GM12878 (cell line): Measurements from ENCODE around the gene RPS6KA2.

Source experiments
- CBX3 ChIP-seq: fragments of 200-600 bp; sonication (generic); IDR thresholded peaks from 2 replicates; pipeline ENCODE4 v1.6.1; 2016; ENCODE audit warnings: low read depth, borderline replicate concordance
- EGR1 ChIP-seq, 2 experiments: IDR thresholded peaks; 1 replicate in 1 of 2; 2 replicates in 1 of 2; pipeline ENCODE4 v1.6.1; 2011 to 2012; ENCODE audit warnings: low read depth in 2 of 2, low read length in 2 of 2, borderline replicate concordance in 1 of 2, mild to moderate bottlenecking in 1 of 2, moderate library complexity in 1 of 2
- EP300 ChIP-seq, 2 experiments: fragments of 150-350 bp in 1 of 2; IDR thresholded peaks; 2 replicates each; pipeline ENCODE4 v1.6.1; 2011 to 2012; ENCODE audit warnings: low read depth in 2 of 2, low read length in 2 of 2, borderline replicate concordance in 1 of 2, improper control_type of control experiment in 1 of 2, inconsistent platforms in 1 of 2; ENCODE audit not compliant: control insufficient read depth in 1 of 2
- HCFC1 ChIP-seq: fragments of 150-350 bp; IDR thresholded peaks from 2 replicates; pipeline ENCODE4 v1.6.1; 2014; ENCODE audit warnings: low read length
- JUND ChIP-seq: IDR thresholded peaks from 2 replicates; pipeline ENCODE4 v1.6.1; 2012; ENCODE audit warnings: low read depth, mild to moderate bottlenecking, low read length, improper control_type of control experiment, moderate library complexity
- KAT2A ChIP-seq: conservative IDR thresholded peaks from 2 replicates; pipeline ENCODE4 v1.6.1; 2011; ENCODE audit warnings: low read depth, low read length; ENCODE audit not compliant: control insufficient read depth
- NFYB ChIP-seq: IDR thresholded peaks from 2 replicates; pipeline ENCODE4 v1.6.1; 2011; ENCODE audit warnings: low read depth, mild to moderate bottlenecking, low read length, improper control_type of control experiment, moderate library complexity; ENCODE audit not compliant: insufficient read depth
- NRF1 ChIP-seq: conservative IDR thresholded peaks from 2 replicates; pipeline ENCODE4 v1.6.1; 2011; ENCODE audit warnings: mild to moderate bottlenecking, low read depth, low read length, improper control_type of control experiment
- POLR2A ChIP-seq: IDR thresholded peaks from 2 replicates; pipeline ENCODE4 v1.6.1; 2011; ENCODE audit warnings: low read depth, mild to moderate bottlenecking, low read length
- RAD21 ChIP-seq: IDR thresholded peaks from 2 replicates; pipeline ENCODE4 v1.6.1; 2011; ENCODE audit warnings: mild to moderate bottlenecking, low read depth, low read length, moderate library complexity; ENCODE audit not compliant: insufficient read depth
- STAT3 ChIP-seq: IDR thresholded peaks from 2 replicates; pipeline ENCODE4 v1.6.1; 2011; ENCODE audit warnings: low read depth, low read length, improper control_type of control experiment
- ZNF274 ChIP-seq: IDR thresholded peaks from one replicate; pipeline ENCODE4 v1.8.0; 2011; ENCODE audit not compliant: insufficient read length, insufficient read depth
- TF ChIP-seq, protein P1 (sequence below), 3 experiments: IDR thresholded peaks in 2 of 3; conservative IDR thresholded peaks in 1 of 3; 2 replicates each; pipeline ENCODE4 v1.5.1; 2011; ENCODE audit warnings: low read depth in 3 of 3, low read length in 3 of 3, mild to moderate bottlenecking in 3 of 3, control low read depth in 2 of 3, moderate library complexity in 2 of 3, inconsistent platforms in 1 of 3, mixed read lengths in 1 of 3; ENCODE audit not compliant: control insufficient read depth in 2 of 3, insufficient read depth in 1 of 3; ENCODE audit errors: extremely low read depth in 1 of 3

DNA sequence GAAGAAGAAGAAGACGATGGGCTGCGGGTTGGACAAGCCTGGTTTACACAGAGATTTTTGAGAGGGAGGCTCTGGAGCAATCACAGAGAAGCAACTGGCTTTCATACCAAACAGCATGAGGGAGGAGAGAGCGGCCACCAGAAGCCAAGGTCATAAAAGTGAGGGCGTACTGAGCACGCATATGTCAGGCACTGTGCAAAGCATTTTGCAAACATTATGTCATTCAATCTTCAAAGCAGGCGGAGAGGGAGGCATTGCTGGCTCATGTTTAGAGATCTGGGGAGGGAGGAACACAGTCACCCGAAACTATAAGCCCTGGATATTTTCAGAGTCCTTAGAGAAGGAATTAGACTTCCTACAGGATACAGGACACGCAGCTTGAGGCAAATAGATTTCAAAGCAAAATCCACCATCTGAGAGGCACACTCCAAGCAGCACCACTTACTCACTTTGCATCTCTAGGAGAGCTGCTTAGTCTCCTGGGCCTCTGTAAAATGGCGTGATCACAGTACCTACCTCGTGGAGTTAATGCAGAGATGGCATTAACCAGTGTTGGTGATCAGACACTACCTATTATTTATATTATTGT lies 65.2 kb downstream of the RPS6KA2 start:
- no peak for TF ChIP-seq POLR2A
- TF ChIP-seq NRF1 = no peak
- TF ChIP-seq EP300 (IDR thresholded peaks at IDR 0.05; ENCODE audit: borderline replicate concordance in 1 of 2, control insufficient read depth in 1 of 2, low read depth in 2 of 2, low read length in 2 of 2) = no peak
- no peak for TF ChIP-seq NFYB
- TF ChIP-seq EGR1 (IDR thresholded peaks at IDR 0.05; ENCODE audit: borderline replicate concordance in 1 of 2, low read depth in 2 of 2, low read length in 2 of 2) = no peak
- no peak for TF ChIP-seq CBX3
- TF ChIP-seq RAD21 = no peak
- no peak for TF ChIP-seq ZNF274
- no peak for TF ChIP-seq JUND
- TF ChIP-seq, protein P1, sequence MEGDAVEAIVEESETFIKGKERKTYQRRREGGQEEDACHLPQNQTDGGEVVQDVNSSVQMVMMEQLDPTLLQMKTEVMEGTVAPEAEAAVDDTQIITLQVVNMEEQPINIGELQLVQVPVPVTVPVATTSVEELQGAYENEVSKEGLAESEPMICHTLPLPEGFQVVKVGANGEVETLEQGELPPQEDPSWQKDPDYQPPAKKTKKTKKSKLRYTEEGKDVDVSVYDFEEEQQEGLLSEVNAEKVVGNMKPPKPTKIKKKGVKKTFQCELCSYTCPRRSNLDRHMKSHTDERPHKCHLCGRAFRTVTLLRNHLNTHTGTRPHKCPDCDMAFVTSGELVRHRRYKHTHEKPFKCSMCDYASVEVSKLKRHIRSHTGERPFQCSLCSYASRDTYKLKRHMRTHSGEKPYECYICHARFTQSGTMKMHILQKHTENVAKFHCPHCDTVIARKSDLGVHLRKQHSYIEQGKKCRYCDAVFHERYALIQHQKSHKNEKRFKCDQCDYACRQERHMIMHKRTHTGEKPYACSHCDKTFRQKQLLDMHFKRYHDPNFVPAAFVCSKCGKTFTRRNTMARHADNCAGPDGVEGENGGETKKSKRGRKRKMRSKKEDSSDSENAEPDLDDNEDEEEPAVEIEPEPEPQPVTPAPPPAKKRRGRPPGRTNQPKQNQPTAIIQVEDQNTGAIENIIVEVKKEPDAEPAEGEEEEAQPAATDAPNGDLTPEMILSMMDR (IDR thresholded peaks at IDR 0.05 in 2 of 3, conservative IDR thresholded peaks at IDR 0.05 in 1 of 3; ENCODE audit: control insufficient read depth in 2 of 3, extremely low read depth in 1 of 3, insufficient read depth in 1 of 3, low read depth in 3 of 3, low read length in 3 of 3) = no peak
- no peak for TF ChIP-seq HCFC1
- no peak for TF ChIP-seq STAT3
- TF ChIP-seq KAT2A = no peak
